ENCODE data around the gene TRPM3.
"Not testable (repeated sequence)": the region's sequence is repeated elsewhere in the genome, so short reads cannot be mapped to it uniquely, and the experiment has no call there.

Gene TRPM3

DNA sequence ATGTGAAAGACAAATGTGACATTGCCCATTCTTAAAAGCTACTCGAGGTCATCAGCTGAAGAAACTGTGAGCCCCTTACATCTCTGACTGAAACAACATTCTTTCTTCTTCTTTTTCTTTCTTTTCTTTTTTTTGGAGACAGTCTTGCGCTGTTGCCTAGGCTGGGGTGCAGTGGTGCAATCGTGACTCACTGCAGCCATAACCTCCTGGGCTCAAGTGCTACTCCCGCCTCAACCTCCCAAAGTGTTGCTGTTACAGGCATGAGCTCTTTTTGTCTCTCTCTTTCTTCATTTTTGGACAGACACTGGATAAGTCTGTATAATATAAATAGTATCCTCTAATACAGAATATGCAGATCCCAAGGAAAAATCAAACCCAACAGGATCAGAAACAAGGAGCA is 443.3 kb downstream of the TRPM3 start:
- Histone ChIP-seq H3K27me3 (ENCODE audit: control insufficient read depth in 1 of 2, insufficient read depth in 2 of 2, low read length in 2 of 2) (no peaks in the 10 kb centered on the region), H3K4me1 (ENCODE audit: control insufficient read depth in 1 of 2, insufficient read depth in 2 of 2, low read length in 2 of 2) (no peaks in the 10 kb centered on the region), H3K9me3 (ENCODE audit: control insufficient read depth in 1 of 2, low read length in 2 of 2) (no peaks in the 10 kb centered on the region), H3K27ac (ENCODE audit: low read depth, low read length) (no peak overlapping the region), H3K9ac (ENCODE audit: low read depth in 1 of 2, low read length in 2 of 2) (no peak overlapping the region), H3K4me3 (ENCODE audit: low read depth in 1 of 2, low read length in 2 of 2) (no peak overlapping the region), H3K36me3 (ENCODE audit: control insufficient read depth in 1 of 2, insufficient read depth in 2 of 2, low read length in 2 of 2) (no peaks in the 10 kb centered on the region)

DNA sequence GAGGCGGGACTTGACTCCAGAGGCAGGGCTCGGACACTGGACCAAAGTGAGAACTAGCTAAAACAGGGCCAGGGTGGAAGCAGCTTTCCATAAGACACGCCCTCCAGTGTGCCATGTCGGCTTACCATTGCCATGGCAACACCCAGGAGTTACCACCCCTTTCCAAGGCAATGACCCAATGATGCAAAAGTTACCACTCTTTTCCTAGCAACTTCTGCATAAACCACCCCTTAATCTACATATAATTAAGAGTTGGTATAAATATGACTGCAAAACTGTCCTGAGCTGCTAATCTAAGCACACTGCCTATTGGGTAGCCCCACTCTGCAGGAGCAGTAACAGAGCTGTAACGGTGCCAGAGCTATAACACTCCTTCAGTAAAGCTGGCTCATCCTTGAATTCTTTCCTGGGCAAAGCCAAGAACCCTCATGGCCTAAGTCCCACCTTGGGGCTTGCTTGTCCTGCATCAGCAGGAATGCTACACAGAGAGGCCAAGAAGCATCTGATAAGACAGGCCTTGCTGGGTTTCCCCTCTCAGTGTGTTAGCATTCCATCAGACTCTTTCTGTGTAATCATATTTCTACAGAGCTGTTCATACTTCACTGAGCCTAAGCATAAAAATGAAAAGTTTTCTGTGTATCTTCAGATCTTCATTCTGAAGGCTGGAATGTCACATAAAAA is 444.2 kb downstream of the TRPM3 start:
- Histone ChIP-seq H3K9ac (ENCODE audit: low read depth in 1 of 2, low read length in 2 of 2) (no peak overlapping the region), H3K9me3 (ENCODE audit: control insufficient read depth in 1 of 2, low read length in 2 of 2) (no peaks in the 10 kb centered on the region), H3K4me1 (ENCODE audit: control insufficient read depth in 1 of 2, insufficient read depth in 2 of 2, low read length in 2 of 2) (no peaks in the 10 kb centered on the region), H3K27me3 (ENCODE audit: control insufficient read depth in 1 of 2, insufficient read depth in 2 of 2, low read length in 2 of 2) (no peaks in the 10 kb centered on the region), H3K27ac (ENCODE audit: low read depth, low read length) (no peak overlapping the region), H3K36me3 (ENCODE audit: control insufficient read depth in 1 of 2, insufficient read depth in 2 of 2, low read length in 2 of 2) (no peaks in the 10 kb centered on the region), H3K4me3 (ENCODE audit: low read depth in 1 of 2, low read length in 2 of 2) (no peak overlapping the region)

DNA sequence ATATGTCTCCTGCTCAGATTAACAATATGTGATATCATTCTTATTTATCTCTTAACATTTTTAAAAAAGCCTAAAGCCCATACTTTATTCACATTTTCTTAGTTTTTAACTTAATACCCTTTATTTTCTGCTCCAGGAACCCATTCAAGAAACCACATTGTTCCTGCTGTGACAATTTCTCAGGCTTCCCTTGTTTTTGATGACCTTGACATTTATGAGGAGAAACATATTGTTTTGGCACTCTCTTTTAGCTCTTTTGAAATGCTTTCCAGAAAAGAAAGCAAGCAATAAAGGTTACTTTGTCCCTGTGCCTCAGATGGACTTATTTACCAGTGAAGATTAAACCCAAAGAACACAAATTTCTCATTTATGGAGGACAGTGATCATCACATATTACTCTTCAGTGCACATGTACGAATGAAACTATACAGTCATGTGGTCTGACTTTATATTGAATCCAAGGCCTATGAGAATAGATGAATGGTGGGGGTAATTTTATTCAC is 445.5 kb downstream of the TRPM3 start:
- Histone ChIP-seq H3K9ac (ENCODE audit: low read depth in 1 of 2, low read length in 2 of 2) (no peak overlapping the region), H3K27ac (ENCODE audit: low read depth, low read length) (no peak overlapping the region), H3K4me3 (ENCODE audit: low read depth in 1 of 2, low read length in 2 of 2) (no peak overlapping the region), H3K4me1 (ENCODE audit: control insufficient read depth in 1 of 2, insufficient read depth in 2 of 2, low read length in 2 of 2) (no peaks in the 10 kb centered on the region), H3K9me3 (ENCODE audit: control insufficient read depth in 1 of 2, low read length in 2 of 2) (no peaks in the 10 kb centered on the region), H3K27me3 (ENCODE audit: control insufficient read depth in 1 of 2, insufficient read depth in 2 of 2, low read length in 2 of 2) (no peaks in the 10 kb centered on the region), H3K36me3 (ENCODE audit: control insufficient read depth in 1 of 2, insufficient read depth in 2 of 2, low read length in 2 of 2) (no peaks in the 10 kb centered on the region)

DNA sequence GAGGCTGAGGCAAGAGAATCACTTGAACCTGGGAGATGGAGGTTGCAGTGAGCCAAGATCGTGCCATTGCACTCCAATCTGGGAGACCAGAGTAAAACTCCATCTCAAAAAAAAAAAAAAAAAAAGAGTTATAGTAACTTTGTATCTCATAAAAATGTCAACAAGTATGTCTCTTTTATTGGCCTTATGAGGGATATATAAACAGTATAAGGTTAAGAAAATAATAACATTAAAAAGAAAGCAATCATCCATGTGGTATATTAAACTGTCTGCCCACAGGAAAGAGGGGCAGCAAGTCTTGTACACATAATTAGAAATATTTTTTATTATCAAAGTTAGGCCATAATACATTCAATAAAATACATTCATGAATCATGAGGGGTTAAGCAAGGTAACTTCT is 447.6 kb downstream of the TRPM3 start:
- Histone ChIP-seq H3K9ac (ENCODE audit: low read depth in 1 of 2, low read length in 2 of 2) (no peak overlapping the region), H3K27ac (ENCODE audit: low read depth, low read length) (no peak overlapping the region), H3K36me3 (ENCODE audit: control insufficient read depth in 1 of 2, insufficient read depth in 2 of 2, low read length in 2 of 2) (no peaks in the 10 kb centered on the region), H3K4me3 (ENCODE audit: low read depth in 1 of 2, low read length in 2 of 2) (no peak overlapping the region), H3K9me3 (ENCODE audit: control insufficient read depth in 1 of 2, low read length in 2 of 2) (no peaks in the 10 kb centered on the region), H3K4me1 (ENCODE audit: control insufficient read depth in 1 of 2, insufficient read depth in 2 of 2, low read length in 2 of 2) (no peaks in the 10 kb centered on the region), H3K27me3 (ENCODE audit: control insufficient read depth in 1 of 2, insufficient read depth in 2 of 2, low read length in 2 of 2) (no peaks in the 10 kb centered on the region)

DNA sequence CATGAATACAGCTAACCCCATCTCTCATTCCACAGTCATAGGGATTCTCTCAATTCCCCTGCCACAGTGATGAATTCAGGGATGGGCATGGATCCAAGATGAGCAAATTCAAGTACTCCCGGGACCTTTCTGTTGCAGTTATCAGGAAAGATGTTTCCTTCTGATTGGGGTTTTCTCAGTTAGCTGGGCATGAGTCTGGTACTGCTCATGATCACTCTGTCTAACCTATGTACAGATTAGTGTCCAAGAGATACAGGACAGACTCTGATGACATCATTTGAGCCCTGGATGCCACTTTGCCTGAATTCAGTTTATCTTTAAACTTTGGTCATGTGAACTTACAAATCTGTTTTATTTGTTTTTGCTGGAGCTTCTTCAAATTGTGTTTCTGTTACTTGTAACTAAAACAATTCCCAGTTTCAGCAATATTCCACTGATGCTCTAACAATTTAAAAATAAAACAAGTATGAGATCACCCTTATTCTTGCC is 449.2 kb downstream of the TRPM3 start:
- Histone ChIP-seq H3K27me3 (ENCODE audit: control insufficient read depth in 1 of 2, insufficient read depth in 2 of 2, low read length in 2 of 2) (no peaks in the 10 kb centered on the region), H3K9ac (ENCODE audit: low read depth in 1 of 2, low read length in 2 of 2) (no peak overlapping the region), H3K4me1 (ENCODE audit: control insufficient read depth in 1 of 2, insufficient read depth in 2 of 2, low read length in 2 of 2) (no peaks in the 10 kb centered on the region), H3K36me3 (ENCODE audit: control insufficient read depth in 1 of 2, insufficient read depth in 2 of 2, low read length in 2 of 2) (no peaks in the 10 kb centered on the region), H3K9me3 (ENCODE audit: control insufficient read depth in 1 of 2, low read length in 2 of 2) (no peaks in the 10 kb centered on the region), H3K27ac (ENCODE audit: low read depth, low read length) (no peak overlapping the region), H3K4me3 (ENCODE audit: low read depth in 1 of 2, low read length in 2 of 2) (no peak overlapping the region)

DNA sequence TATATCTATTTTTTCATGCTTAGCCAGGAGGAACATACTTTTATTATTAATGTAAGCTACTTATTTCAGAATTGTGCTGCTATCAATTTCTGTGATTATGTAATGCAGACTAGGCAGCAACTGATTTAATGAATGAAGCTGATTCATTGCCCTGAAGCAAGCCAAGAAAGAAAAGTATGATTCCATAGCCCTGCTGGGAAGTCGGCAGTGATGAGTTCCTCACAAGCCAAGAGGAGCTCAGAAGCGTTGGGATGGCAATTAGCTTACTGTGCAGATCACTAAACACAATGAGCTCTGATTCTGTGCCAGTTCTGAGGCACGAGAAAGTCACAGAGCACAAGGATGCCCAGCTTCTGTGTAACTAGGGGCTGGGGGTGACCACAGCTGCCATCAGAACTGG is 452.7 kb downstream of the TRPM3 start:
- Histone ChIP-seq H3K4me3 (ENCODE audit: low read depth in 1 of 2, low read length in 2 of 2) (no peak overlapping the region), H3K27me3 (ENCODE audit: control insufficient read depth in 1 of 2, insufficient read depth in 2 of 2, low read length in 2 of 2) (no peaks in the 10 kb centered on the region), H3K4me1 (ENCODE audit: control insufficient read depth in 1 of 2, insufficient read depth in 2 of 2, low read length in 2 of 2) (no peaks in the 10 kb centered on the region), H3K9ac (ENCODE audit: low read depth in 1 of 2, low read length in 2 of 2) (no peak overlapping the region), H3K36me3 (ENCODE audit: control insufficient read depth in 1 of 2, insufficient read depth in 2 of 2, low read length in 2 of 2) (no peaks in the 10 kb centered on the region), H3K9me3 (ENCODE audit: control insufficient read depth in 1 of 2, low read length in 2 of 2) (no peaks in the 10 kb centered on the region), H3K27ac (ENCODE audit: low read depth, low read length) (no peak overlapping the region)

DNA sequence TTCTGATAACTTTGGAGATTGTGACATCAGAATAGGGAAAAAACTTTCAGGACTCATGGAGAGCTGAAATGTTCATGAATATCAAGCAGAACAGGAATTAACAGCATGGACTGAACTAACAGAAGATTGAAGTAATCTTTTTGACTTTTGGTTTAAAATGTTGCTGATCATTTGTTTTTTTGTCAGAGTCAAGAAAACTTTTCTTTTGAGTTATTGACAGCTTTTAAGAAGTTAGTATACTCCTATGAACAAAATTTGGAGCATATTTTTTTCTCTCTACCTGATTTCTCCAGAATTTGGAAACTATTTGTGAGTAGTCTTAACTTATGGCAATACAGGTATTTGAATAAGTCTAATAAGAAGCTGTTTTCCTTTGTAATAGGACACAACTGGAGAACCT is 462.7 kb downstream of the TRPM3 start:
- Histone ChIP-seq H3K36me3 (ENCODE audit: control insufficient read depth in 1 of 2, insufficient read depth in 2 of 2, low read length in 2 of 2) (no peaks in the 10 kb centered on the region), H3K9ac (ENCODE audit: low read depth in 1 of 2, low read length in 2 of 2) (no peak overlapping the region), H3K9me3 (ENCODE audit: control insufficient read depth in 1 of 2, low read length in 2 of 2) (peaks cover 0 to 9% of the 10 kb centered on the region in 2 donors), H3K4me3 (ENCODE audit: low read depth in 1 of 2, low read length in 2 of 2) (no peak overlapping the region), H3K4me1 (ENCODE audit: control insufficient read depth in 1 of 2, insufficient read depth in 2 of 2, low read length in 2 of 2) (no peaks in the 10 kb centered on the region), H3K27me3 (ENCODE audit: control insufficient read depth in 1 of 2, insufficient read depth in 2 of 2, low read length in 2 of 2) (no peaks in the 10 kb centered on the region), H3K27ac (ENCODE audit: low read depth, low read length) (no peak overlapping the region)

DNA sequence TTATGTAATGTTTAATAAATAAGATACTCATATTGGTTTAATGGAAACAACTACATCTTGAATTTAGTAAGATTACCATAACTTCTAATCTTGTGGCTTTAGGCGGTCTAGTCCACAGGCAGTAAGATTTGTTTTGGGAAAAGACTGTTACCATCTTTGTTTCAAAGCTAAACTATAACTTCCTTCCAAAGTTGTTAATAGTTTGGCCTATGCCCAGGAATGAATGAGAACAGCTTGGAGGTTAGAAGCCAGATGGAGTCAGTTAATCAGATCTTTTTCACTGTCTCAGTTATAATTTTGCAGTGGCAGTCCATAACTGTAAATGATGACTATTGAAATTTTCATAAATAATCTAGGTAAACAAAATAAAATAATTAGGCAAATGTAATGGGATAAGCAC is 465.1 kb downstream of the TRPM3 start:
- no peaks in the 10 kb centered on the region for H3K27me3 ChIP-seq (ENCODE audit: control insufficient read depth in 1 of 2, insufficient read depth in 2 of 2, low read length in 2 of 2)
- H3K9me3 ChIP-seq (ENCODE audit: control insufficient read depth in 1 of 2, low read length in 2 of 2): peaks cover 0 to 9% of the 10 kb centered on the region in 2 donors
- no peak overlapping the region for H3K27ac ChIP-seq (ENCODE audit: low read depth, low read length)
- H3K4me3 ChIP-seq (ENCODE audit: low read depth in 1 of 2, low read length in 2 of 2): no peak overlapping the region
- no peaks in the 10 kb centered on the region for H3K4me1 ChIP-seq (ENCODE audit: control insufficient read depth in 1 of 2, insufficient read depth in 2 of 2, low read length in 2 of 2)
- no peak overlapping the region for H3K9ac ChIP-seq (ENCODE audit: low read depth in 1 of 2, low read length in 2 of 2)
- H3K36me3 ChIP-seq (ENCODE audit: control insufficient read depth in 1 of 2, insufficient read depth in 2 of 2, low read length in 2 of 2): no peaks in the 10 kb centered on the region

DNA sequence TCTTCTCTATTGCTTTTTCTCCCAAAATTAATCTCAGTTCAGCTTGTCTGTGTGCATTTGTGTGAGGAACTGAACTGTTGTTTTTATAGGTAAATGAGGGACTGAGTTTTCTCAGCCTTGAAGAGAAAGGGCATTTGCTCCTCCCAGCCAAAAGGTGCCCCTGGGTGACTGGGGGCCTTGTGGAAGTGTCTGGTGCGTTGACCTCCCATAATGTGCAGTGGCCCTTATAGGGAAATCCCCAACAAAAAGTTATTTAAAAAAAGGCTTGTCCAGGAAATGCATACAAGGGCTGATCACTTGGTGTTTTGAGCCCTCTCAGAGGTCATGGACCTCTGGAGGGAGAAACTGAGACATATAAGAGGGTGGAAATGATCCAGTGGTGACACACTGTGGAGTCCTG is 467.3 kb downstream of the TRPM3 start:
- no peaks in the 10 kb centered on the region for H3K36me3 ChIP-seq (ENCODE audit: control insufficient read depth in 1 of 2, insufficient read depth in 2 of 2, low read length in 2 of 2)
- H3K27me3 ChIP-seq (ENCODE audit: control insufficient read depth in 1 of 2, insufficient read depth in 2 of 2, low read length in 2 of 2): no peaks in the 10 kb centered on the region
- H3K9me3 ChIP-seq (ENCODE audit: control insufficient read depth in 1 of 2, low read length in 2 of 2): peaks cover 0 to 7% of the 10 kb centered on the region in 2 donors
- H3K9ac ChIP-seq (ENCODE audit: low read depth in 1 of 2, low read length in 2 of 2): no peak overlapping the region
- H3K27ac ChIP-seq (ENCODE audit: low read depth, low read length): no peak overlapping the region
- H3K4me1 ChIP-seq (ENCODE audit: control insufficient read depth in 1 of 2, insufficient read depth in 2 of 2, low read length in 2 of 2): no peaks in the 10 kb centered on the region
- no peak overlapping the region for H3K4me3 ChIP-seq (ENCODE audit: low read depth in 1 of 2, low read length in 2 of 2)

DNA sequence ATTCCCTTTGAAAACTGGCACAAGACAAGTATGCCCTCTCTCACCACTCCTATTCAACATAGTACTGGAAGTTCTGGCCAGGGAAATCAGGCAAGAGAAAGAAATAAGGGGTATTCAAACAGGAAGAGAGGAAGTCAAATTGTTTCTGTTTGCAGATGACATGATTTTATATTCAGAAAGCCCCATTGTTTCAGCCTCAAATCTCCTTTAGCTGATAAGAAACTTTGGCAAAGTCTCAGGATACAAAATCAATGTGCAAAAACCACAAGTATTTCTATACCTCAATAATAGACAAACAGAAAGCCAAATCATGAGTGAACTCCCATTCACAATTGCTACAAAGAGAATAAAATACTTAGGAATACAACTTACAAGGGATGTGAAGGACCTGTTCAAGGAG is 476.8 kb downstream of the TRPM3 start:
- not testable (repeated sequence) for H3K9ac ChIP-seq (ENCODE audit: low read depth in 1 of 2, low read length in 2 of 2)

More for the DNA sequence above, 476.8 kb downstream of the TRPM3 start:
- H3K27me3 ChIP-seq (ENCODE audit: control insufficient read depth in 1 of 2, insufficient read depth in 2 of 2, low read length in 2 of 2); H3K9me3 ChIP-seq (ENCODE audit: control insufficient read depth in 1 of 2, low read length in 2 of 2); H3K36me3 ChIP-seq (ENCODE audit: control insufficient read depth in 1 of 2, insufficient read depth in 2 of 2, low read length in 2 of 2); H3K27ac ChIP-seq (ENCODE audit: low read depth, low read length); H3K4me3 ChIP-seq (ENCODE audit: low read depth in 1 of 2, low read length in 2 of 2); H3K4me1 ChIP-seq (ENCODE audit: control insufficient read depth in 1 of 2, insufficient read depth in 2 of 2, low read length in 2 of 2): not testable (repeated sequence)

Measured in duodenal mucosa (tissue), 2 donors.